Posterior vena cava (tissue), 2 donors: ENCODE results near the gene RAB11FIP3. TPM values are rescaled to one million over a fixed set of nuclear protein-coding genes. Genes with fewer than 3 reads are reported as not detected.

ENCODE experiments used
- DNase-seq: peaks from one replicate; pipeline ENCODE4 v3.0.0-alpha.2; 2020; ENCODE audit warnings: low spot score
- intact Hi-C, 2 donors: fragments of 100-400 bp; cut with DNase I; formaldehyde crosslinking; loops; one replicate each; pipeline versions ENCODE4 v1.14.1 to v1.14.2; 2022 to 2023
- total RNA-seq, 2 donors: library from RNA; stranded (reverse); fragmentation: NEBNext Ultra II Directional; extraction: Animal tissue kit (Norgen Biotek cat#: 25700); gene quantifications; one replicate each; pipeline ENCODE4 v1.2.1, GENCODE V29; 2021
- donor health status: DM: yes; HTN: yes; CAD: no.
- donor health status: DM: yes; HTN: yes; CAD: no.

The RAB11FIP3 gene
- total RNA-seq, 2 donors from 2014 or later, result 40.1 to 45.2 TPM

DNA sequence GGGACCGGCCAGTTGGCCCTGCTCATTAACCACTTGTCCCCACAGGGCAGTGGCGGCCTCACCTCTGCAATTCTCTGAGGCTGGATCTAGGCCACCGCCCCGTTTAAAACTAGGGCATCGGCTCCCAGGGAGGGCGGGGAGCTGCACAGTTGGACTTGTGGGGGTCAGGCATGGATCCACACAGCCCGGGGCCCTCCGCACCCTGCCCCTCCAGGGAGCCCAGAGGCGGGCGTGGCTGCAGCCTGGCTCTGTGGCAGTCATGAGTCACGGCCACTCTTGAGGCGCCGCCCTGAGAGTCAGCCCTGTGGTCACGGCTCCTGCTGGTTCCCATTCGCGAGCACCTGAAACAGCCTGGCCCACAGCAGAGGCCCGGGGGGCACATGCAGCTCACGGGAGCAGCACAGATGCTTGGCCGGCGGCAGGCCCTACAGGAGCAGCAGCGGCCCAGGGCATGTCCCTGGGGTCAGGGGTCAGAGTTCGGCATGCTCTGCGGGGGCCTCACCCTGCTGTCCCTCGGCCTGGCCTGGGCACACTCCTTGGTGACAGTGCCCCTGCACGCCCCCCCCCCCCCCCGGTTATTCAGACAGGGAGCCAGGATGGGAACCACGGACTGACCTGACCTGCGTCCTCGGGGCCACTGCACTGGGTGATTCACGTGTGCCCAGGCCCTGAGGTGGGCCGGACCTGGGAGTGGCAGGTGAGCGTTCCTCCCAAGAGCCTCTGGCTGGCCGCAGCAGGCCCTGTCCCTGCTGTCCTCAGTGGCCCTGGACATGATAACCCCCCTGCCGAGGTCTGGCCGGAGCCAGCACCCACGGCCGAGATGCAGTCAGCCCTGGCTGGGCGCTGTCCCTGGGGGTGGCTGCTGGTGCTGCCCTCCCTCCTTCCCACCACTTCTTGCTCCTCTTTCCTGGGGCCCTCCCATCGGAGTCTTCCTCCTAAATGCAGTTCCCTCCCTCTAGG is 110.3 kb downstream of the RAB11FIP3 start:
- intact Hi-C loops, result no loop called here
- DNase-seq, result no peak

DNA sequence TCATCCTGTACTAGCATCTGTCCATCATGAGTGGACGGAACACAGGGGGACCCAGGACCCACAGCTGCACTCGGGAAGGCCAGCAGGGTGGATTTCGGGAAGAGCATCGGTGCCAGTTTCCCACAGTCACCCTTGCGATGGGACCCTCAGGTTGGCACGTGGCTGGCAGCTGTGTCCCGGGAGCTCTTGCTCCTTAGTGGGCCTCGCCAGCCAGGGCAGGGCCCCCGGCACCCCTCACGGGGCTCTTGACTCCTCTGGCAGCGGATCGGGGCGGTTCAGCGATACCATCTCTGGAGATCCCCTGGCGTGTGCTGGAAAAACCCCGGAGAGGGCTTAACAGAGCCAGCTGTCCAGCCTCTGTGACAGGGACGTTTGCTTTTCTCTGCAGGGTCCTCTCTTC is 111.3 kb downstream of the RAB11FIP3 start:
- no peak for DNase-seq
- intact Hi-C loops, result no loop called here

- intact Hi-C loops, result no loop called here
- DNase-seq, result no peak
Measured at GRCh38 chr16:537415-538335, 112.2 kb downstream of the RAB11FIP3 start.

GRCh38 chr16:539901-540530 is 114.6 kb downstream of the RAB11FIP3 start:
- DNase-seq, result no peak
- intact Hi-C loops, result no loop called here

DNA sequence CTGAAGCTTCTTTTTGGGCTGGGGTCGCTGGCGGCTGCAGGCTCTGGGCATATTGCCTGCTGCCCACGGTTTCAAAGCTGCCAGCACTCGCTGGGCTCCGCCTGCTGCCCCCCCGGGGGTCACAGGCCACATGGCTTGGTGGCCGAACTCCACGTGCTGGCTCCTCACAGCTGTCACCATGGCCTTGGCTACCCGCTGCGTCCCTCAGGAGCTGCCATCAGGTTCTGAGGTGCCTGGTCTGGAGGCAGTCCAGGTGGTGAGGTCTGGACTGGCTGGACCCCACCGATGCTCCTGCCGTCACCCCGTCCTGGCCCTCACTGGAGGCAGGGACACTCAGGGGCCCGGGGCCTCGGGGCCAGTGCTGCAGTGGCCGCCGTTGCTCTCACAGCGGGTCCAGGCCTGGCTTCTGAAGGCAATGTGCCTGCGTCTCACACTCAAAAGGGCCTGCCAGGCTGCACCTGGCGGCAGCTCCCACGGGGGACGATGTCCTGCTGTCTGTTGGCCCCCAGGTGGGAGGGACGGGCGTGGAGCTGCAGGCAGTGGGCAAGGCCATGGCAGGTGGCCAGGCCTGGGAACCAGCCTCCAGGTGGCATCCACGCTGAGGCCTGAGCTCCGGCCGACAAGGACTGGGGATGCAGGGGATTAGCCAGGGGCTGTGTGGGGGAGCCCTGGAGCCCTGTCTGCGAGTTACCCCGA is 115.3 kb downstream of the RAB11FIP3 start:
- no peak for DNase-seq
- intact Hi-C loops, result no loop called here

- DNase-seq, result no peak
- intact Hi-C loops, result no loop called here
Measured at GRCh38 chr16:543301-544164, 118.1 kb downstream of the RAB11FIP3 start.

DNA sequence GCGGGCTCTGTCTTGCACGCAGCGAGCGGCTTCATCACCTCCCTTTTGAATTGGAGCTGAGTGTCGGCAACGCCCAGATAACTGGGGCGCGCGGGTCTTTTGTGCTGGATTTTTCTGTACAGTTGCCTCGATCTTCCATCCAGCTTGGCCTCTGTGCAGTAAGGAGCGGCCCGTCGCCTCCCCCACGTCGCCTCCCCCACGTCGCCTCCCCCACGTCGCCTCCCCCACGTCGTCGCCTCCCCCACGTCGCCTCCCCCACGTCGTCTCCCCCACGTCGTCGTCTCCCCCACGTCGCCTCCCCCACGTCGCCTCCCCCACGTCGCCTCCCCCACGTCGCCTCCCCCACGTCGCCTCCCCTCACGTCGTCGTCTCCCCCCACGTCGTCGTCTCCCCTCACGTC is 119.1 kb downstream of the RAB11FIP3 start:
- no peak for DNase-seq
- intact Hi-C loops, result no loop called here

- intact Hi-C loops, result no loop called here
- DNase-seq, result peak; percentile 92
Measured at GRCh38 chr16:546909-547770, 121.7 kb downstream of the RAB11FIP3 start.

DNA sequence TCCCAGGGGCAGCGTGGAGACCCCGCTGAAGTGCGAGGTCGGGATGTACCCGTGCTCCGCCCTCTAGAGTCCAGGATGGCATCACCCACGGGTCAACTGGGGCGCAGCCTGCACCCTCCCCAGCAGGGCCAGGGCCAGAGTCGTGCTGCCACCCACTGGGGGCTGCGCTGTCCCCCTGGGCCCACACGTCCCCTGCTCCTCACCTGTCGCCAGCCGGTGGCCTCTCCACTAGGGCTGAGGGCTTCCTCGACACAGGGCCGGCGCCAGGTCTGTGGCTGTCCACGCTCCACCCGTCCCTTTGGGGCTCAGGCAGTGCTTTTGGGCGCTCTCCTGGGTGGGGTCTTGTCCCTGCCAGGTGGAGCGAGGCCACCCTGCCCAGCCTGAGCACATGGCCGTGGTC is 123.1 kb downstream of the RAB11FIP3 start:
- intact Hi-C loops, result no loop called here
- no peak for DNase-seq

- no peak for DNase-seq
- intact Hi-C loops, result no loop called here
Measured at GRCh38 chr16:549544-550263, 124.3 kb downstream of the RAB11FIP3 start.

DNA sequence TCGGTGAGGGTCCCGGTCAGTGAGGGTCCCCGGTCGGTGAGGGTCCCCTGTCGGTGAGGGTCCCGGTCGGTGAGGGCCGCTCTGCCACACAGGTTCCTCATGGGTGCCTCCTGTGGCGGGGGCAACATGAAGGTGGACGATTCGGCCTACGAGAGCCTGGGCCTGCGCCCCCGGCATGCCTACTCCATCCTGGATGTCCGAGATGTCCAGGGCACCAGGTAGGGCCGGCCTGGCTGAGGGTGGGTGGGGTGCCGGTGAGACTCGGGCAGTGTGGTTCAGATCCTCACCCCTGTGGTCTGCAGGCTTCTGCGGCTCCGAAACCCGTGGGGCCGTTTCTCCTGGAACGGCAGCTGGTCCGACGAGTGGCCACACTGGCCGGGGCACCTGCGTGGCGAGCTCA is 125.8 kb downstream of the RAB11FIP3 start:
- intact Hi-C loops, result no loop called here
- no peak for DNase-seq

DNA sequence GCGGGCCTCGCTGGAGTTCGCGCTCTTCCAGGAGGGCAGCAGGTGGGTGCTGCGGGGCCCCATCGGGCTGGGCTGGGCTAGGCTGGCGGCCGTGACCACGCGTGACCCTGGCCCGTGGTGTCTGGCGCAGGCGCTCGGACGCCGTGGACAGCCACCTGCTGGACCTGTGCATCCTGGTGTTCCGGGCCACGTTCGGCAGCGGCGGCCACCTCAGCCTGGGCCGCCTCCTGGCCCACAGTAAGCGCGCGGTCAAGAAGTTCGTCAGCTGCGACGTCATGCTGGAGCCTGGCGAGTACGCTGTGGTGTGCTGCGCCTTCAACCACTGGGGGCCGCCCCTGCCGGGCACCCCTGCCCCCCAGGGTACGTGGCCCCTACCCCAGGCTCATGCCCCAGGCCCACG is 126.7 kb downstream of the RAB11FIP3 start:
- DNase-seq, result no peak
- intact Hi-C loops, result no loop called here

DNA sequence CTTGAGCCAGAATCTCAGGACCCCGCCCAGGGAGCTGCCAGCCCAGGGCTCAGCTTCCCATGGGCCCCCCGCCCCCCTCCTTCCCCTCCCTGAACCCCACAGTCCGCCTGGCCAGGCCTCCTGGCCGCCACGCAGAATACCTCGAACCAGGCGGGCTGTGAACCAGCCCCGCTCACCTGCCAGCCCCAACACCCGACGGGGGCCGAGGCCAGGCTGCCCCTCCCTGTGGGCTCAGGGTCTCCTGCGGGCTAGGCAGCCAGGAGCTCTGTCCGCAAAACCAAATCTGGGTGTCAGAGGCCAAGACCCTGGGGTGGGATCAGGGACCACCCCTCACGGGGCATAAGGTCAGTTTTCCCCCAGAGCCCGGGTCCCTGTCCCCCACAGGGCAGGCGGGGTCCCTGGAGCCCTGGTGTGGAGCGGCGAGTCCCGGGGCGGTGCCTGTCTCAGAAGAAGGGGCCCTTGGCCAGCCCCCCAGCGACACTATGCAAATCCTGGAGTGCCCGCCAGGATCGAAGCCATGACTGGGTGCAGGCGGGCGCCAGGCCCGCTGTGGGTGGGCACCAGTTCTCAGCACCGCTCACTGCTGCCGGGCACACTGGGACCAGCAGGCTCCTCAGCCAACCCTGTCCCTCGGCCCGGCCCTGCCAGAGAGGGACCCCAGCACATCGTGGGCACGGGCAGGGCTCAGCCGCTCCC is 128.3 kb downstream of the RAB11FIP3 start:
- intact Hi-C loops, result no loop called here
- DNase-seq, result no peak

DNA sequence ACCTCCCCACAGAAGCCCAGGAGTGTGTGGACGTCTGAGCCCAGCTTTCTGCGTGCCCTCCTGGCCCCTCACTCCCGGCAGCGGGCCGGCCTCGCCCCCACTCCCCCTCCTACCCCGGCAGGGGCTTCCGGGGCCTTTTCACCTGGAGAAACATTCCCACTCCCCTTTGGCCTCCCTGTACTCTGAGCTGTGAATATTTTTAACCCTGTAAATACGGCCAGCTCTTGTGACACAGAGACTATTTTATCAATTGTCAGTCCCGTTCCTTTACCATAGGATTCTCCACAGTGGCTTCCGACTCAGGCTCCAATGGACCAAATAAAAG is 128.8 kb downstream of the RAB11FIP3 start:
- DNase-seq, result no peak
- intact Hi-C loops, result no loop called here

DNA sequence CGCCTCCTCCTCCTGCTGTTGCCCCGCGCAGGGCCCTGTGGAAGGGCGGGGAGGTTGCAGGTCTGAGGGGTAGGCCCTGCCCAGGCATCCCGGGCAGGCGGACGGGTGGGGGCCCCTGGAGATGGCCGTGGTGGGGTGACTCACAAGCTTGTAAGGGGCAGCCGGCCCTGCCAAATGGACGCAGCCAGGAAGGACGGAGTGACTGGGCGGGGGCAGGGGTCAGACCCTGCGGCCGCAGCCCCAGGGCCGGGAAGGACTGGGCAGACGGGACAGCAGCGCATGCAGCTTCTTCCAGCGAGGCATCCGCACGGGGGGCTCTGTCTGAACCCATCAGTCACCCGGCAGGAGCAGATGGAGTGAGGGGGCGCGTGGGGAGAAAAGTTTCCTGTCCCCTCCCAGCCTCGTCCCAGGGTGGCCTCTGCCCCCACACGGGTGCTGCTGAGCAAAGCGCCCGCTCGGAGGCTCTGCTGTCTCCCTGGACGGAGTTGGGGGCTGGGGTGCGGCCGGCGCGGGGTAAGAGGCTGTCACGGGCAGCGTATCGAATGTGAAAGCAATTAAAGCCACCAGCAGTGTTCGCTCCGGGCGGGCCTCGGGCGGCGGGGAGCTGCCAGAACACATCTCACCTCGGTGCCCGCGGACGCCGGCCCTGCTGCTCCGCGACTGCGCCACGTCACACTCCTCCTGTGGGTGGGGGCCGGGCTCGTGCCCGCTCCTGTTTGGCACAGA is 129.4 kb downstream of the RAB11FIP3 start:
- intact Hi-C loops, result loop anchor here in 1 of 2 donors (1.0 kb wide), 1 partner anchor 23 kb away; no protein-coding TSS in a partner anchor
- DNase-seq, result no peak
